G401 (cell line): ENCODE measurements around the gene CCM2L. TPM values are rescaled to one million over a fixed set of nuclear protein-coding genes. Genes with fewer than 3 reads are reported as not detected.
A peak's percentile ranks its signal among the peaks of the same experiment; 100 is the strongest.

Source experiments
- DNase-seq: peaks from one replicate; pipeline ENCODE4 v3.0.0-alpha.2; 2015; ENCODE audit warnings: low spot score
- in situ Hi-C: cut with HindIII; loops from 2 replicates; pipeline ENCODE4 v1.10.0; 2016; ENCODE audit warnings: low sequenced_read_pairs, mixed read lengths
- total RNA-seq: library from RNA; depleted of rRNA; stranded (reverse); fragments of >200 nt; shearing (Covaris generic); gene quantifications from 2 replicates; pipeline ENCODE4 v1.2.3, GENCODE V29; 2014

The CCM2L gene
- total RNA-seq, 1 experiment from 2014 or later = 52.6 TPM

DNA sequence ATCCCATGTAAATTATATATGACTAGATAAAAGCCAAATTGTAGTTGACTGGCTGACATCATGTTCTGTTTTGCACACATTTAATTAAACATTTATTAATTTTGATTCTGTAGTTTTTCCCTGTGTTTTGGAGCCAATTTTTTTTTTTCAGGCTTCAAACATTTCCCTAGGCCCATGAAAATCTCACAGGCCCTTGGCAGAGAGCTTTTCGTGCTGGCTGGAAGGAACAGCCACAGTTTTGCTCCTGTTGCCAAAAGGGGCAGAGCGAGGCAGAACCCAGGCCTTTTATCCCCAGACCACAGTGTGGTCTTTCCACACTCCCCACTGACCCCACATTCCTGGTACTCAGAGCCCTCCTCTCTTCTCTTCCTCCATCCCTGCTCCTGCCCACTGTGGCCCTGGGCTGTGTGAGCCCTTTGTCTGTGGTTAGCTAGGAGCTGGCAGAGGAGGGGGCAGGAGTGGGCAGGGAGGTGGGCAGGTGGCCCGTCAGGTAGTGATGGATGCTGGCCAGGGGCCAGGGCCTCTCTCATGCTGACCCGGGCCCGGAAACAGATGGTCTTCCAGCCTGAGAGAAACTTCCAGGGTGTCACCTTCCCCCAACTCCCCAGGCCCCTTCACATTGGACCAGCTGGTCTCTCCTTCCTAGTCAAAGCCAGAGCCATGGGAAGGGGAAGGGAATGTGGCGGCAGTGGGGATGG lies 19.4 kb upstream of the CCM2L start:
- in situ Hi-C loops = no loop called here
- peak; percentile 81 for DNase-seq

DNA sequence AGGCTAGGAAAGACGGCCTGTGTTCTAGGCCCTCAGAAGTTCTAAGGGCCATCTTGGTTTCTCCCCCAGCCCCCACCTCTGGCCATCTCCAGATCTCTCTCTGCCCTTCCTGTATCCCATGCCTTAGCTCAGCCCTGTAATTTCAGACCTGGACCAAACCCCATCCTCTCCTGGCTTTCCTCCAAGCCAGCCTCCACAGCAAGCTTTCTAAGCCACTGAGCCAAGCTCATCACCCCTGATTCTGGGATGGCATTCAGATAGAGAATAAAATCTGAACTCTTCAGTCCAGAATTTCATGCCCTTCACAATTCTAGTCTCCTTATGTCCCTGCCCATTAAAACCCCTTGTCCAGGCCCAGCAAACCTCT lies 18.9 kb upstream of the CCM2L start:
- in situ Hi-C loops = no loop called here

DNA sequence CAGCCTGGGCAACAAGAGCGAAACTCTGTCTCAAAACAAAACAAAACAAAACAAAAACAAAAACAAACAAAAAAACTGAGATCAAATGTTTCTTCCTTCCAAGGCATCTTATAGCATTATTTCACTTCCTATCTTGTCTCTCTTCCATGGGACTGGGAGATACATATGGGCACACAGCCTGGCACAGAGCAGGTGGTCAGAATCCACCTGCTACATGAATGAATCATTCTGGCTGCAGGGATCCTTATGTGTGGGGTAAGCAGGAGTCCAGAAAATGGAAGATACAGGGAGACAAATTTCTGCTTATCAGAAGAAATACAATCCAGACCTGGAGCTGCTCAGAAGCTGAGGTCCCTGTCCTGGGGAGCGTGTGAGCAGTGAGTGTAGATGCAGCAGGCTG lies 18.2 kb upstream of the CCM2L start:
- peak; percentile 93 for DNase-seq
- in situ Hi-C loops = no loop called here

More for the DNA sequence above, 18.9 kb upstream of the CCM2L start:
- peak; percentile 90 for DNase-seq

DNA sequence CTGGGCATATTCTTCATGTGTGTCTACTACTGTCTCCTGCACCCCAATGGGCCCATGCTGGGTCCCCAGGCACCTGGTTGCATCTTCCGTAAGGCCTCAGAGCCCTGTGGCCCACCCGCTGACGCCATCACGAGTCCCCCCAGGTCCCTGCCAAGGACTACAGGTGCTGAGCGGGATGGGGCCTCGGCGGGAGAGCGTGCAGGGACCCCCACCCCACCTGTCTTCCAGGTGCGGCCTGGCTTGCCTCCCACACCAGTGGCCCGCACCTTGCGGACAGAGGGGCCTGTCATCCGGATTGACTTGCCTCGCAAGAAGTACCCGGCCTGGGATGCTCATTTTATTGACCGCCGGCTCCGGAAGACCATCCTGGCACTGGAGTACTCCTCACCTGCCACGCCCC lies 13.2 kb upstream of the CCM2L start:
- in situ Hi-C loops = no loop called here
- no peak for DNase-seq

DNA sequence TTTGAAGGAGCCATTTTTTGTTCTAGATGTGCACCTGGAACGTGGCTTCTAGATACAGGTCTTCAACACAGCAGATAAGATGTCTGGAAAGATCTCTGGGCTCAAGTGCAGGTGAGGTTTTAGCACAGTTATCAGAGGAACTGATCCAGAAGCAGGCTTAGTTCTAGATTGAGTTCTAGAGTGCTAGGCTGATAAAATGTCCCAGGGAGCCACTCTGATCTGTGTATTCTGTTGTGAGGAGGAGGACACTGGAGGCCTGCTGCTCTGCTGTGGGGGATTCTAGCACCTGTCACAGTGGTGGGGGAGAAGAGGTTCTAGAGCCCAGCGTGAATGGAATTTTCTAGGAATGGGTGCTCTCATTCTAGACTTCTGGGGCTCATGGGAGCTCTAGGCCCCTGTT lies 12.0 kb upstream of the CCM2L start:
- in situ Hi-C loops = no loop called here
- DNase-seq = no peak

DNA sequence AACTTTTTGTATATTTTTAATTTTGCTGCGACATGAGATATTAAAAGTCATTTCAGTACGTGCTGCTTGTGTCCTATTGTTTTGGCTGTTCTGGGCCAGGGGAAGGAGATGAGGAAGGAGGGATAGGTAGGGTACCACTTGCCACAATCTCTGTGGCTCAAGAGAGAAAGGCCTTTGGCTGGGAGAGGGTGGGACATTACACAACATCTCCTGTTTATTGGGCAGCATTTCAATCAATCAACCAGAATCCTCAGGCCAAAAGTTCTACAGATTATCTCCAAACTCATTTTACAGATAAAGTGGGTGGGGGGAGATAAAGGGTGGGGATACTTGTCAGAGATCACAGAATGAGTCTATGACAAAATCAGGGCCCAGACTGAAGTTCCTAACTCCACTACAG lies 6.9 kb upstream of the CCM2L start:
- no peak for DNase-seq

DNA sequence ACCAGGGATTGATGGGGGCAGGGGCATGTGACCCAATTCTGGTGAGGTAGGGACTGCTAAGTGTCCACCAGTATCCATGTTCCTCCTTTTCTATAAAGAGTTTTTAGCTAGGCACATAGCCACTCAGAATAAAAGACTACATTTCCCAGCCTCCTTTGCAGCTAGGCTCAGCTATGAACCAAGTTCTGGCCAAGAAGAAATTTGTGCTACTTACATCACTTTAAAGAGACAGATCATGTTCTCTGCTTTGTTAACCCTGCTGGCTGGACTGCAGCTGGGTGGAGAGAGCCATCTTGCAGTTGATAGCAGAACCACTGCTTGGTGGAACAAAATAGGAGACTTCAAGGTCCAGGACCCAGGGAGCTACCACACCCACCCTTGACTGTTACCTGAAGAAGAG lies 5.3 kb upstream of the CCM2L start:
- in situ Hi-C loops = no loop called here
- DNase-seq = peak; percentile 57

More for the DNA sequence above, 6.9 kb upstream of the CCM2L start:
- in situ Hi-C loops = no loop called here

DNA sequence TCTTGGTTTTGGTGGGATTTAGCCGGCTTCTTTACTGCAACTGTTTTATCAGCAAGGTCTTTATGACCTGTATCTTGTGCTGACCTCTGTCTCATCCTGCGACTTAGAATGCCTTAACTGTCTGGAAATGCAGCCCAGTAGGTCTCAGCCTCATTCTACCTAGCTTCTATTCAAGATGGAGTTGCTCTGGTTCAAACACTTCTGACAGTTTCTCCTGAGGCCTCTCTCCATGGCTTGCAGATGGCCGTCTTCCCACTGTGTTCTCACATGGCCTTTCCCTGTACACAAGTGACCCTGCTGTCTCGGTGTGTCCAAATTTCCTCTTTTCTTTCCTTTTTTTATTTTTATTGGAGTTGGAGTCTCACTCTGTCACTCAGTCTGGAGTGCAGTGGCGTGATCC lies 4.2 kb upstream of the CCM2L start:
- in situ Hi-C loops = no loop called here
- no peak for DNase-seq

DNA sequence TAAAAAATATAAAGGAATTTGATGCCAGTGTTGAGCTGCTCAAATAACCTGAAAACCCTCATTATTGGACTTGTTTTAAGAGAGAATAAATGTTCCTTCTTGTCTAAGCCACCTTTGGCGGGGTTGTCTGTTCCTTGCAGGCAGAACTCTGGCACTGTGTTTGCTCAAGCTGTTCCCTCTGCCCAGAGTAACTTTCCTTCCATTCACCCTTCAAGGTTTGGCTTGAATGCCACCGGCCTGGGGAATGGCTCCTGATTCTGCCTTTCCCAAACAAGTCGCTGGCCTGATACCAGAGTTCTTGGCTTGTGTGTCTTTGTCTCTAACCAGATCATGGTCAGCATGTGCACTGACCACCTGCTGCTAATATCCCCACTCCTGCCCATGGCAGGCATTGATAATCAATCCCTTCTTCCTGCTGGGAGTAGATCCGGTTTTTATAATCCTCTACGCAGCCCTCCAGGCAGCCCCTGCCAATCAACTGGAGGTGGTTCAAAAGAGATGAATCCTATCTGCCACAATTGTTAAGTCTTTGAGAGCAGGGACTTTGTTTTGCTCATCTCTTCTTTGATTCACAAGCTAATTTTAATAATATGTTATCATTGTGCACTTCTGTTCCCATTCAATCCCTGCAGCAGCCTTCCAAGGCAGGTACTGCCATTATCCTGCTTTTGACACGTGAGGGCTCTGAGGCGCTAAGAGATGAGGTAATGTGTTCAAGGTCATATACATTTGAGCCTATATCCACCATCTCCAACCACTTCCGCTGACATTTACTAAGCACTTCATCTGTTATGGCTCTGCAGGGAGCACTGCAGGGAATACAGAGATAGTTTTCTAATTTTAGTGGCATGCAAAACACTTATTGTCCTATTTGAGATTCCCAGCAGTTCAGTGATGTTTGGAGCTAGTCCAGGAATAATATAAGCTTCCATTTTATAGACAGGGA lies 3.1 kb upstream of the CCM2L start:
- in situ Hi-C loops = no loop called here

DNA sequence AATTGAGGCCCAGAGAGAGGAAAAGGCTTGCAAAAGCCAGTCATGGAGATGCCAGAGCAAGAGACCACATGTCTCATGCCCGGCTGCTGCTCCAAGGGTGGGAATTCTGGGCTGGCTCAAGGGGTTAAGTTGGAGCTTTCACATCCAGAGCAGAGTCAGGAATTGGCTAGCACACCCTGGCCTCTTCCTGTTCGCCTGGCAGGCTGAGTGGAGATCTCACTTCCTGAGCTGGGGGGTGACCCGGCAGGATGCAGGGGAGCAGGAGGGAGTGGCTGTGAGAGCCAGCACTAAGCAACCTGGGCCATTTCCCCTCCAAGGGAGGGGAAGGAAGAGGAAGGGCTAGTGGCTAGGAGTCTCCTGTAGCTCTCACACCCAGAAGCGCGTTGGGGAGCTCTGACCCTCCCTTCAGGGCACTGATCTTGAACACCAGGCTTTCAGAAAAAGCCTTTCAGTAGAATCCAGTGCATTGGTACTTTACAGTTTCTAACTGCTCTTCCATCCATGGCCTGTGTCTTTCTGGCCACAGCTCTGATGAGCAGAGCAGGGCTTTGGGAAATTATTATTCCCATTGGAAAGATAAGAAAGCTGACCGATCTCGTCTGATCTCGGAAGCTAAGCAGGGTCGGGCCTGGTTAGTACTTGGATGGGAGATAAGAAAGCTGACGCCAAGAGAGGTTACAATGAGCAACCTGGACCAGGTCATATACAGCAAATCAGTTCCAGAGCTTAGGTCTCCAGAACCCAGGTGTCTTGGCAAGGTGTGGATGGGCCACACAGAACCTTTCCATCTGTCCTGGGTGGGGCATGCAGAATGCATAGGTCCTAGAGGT lies 2.2 kb upstream of the CCM2L start:
- DNase-seq = peak; percentile 92
- in situ Hi-C loops = no loop called here

More for the DNA sequence above, 3.1 kb upstream of the CCM2L start:
- peak; percentile 95 for DNase-seq

DNA sequence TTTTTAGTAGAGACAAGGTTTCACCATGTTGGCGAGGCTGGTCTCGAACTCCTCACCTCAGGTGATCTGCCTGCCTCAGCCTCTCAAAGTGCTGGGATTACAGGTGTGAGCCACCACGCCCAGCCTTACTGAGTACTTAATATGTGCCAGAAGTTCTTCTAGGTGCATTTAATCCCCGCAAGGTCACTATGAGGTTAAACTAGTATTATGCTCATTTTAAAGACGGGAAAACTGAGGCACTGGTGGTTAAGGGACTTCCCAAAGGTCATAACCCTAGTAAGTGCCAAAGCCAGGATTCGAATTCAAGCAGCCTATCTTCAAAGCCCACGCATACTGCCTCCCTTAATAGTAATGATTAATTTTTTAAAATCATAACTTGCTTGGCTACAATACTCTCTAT lies 674 bp upstream of the CCM2L start:
- in situ Hi-C loops = no loop called here

DNA sequence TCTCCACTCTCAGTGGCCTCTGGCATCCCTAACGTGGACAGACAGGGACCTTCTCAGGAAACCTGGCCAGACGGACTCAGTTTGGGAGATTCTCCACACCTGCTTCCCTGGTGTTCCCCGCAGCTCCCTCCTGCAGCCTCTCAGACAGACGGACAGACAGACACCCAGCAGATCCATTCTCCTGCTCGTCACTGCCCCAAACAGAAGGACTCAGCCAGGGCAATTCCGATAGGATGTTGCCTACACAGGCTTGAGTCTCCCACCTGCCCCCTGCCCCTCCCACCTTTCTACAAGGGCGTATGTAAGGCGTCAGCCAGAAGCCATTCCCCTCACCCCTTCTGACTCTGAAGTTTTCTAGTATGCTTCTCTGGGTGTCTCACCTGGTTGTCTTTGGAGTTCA lies 428 bp downstream of the CCM2L start:
- DNase-seq = no peak
- in situ Hi-C loops = no loop called here

More for the DNA sequence above, 674 bp upstream of the CCM2L start:
- no peak for DNase-seq

DNA sequence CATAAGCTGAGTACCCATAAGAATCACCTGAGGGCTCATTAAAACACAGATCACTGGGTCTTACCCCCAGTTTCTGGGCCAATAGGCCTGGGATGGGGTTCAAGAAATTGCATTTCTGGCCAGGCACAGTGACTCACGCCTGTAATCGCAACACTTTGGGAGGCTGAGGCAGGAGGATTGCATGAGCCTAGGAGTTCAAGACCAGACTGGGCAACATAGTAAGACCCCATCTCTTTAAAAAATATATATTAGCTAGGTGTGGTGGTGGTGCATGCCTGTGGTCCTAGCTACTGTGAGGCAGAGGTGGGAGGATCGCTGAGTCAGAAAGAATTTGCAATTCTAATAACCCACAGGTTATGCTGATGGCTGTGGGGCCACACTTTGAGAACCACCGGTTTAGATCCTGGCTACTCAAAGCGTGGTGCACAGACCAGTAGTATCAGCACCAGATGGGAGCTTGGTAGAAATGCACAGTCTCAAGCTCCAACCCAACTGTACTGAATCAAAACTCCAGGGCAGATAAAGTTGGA lies 2.0 kb downstream of the CCM2L start:
- no peak for DNase-seq
- in situ Hi-C loops = no loop called here

DNA sequence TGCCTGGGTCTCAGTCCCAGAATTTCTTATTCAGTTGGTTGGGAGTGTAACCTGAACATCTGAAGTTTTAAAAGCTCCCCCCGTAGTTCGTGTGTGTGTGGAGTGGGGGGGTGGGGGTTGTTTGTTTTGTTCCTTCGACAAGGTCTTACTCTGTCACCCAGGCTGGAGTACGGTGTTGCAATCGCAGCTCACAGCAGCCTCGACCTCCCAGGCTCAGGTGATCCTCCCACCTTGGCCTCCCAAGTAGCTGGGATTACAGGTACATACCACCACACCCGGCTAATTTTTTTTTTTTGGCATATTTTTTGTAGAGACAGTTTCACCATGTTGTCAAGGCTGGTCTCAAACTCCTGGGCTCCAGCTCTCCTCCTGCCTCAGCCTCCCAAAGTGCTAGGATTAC lies 3.1 kb downstream of the CCM2L start:
- in situ Hi-C loops = no loop called here
- DNase-seq = no peak

DNA sequence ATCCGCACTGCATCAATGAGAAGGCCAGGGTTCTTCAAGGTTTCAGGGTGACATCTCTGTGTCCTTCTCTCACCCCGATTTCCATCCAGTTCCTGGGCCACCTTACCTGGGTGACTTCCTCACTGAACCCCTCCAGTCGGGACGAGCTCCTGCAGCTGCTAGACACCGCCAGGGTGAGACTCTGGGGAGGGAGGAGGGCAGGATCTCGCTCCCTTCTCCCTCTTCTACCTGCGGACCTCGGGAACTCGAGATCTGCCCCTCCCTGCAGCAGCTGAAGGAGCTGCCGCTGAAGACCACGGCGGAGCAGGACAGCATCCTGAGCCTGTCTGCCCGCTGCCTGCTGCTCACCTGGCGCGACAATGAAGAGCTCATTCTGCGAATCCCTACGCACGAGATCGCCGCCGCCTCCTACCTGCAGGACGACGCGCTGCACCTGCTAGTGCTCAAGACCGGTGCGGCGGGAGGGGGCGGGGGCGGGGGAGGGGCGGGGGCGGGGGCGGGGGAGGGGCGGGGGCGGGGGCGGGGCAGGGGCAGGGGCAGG lies 7.5 kb downstream of the CCM2L start:
- DNase-seq = peak; percentile 89
- in situ Hi-C loops = no loop called here

DNA sequence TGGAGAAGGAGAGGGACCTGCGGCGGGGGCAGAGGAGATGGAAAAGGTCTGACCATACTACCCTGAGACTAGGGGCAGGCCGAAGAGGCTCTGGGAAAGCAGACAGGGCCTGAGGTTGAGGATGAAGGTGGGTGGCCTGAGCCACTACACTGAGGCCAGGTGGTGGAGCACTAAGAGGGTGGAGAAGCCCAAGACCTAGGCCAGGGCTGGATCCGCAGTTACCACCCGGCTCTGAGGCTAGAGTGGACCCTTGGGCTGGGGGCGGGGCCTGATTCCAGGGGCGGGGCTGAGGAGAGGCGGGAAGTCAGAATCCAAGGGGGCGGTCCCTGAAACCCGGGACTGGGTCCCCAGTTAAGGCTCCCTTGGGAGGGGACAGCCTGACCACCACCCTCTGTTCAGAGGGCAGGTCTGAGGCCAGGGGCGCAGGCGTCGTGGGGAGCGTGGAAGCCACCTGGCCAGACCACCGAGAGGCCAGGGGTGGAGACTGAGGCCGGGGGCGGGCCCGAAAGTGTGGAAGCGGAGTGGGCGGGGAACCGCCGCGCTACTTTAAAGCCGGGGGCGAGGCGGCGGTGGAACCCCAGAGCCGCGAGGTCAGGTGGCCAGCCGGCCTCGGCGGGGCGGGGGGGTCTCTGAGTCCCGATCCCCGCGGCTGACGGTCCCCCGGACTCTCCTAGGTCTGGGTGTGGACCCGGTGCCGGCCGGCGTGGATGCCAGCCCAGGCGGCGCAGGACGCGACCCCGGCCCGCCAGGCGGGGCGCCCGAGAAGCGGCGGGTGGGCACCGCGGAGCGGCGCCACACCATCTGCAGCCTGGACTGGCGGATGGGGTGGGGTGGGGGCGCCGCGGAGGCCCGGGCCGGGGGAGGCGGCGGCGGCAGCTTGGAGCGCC lies 8.3 kb downstream of the CCM2L start:
- in situ Hi-C loops = no loop called here
- peak; percentile 82 for DNase-seq

DNA sequence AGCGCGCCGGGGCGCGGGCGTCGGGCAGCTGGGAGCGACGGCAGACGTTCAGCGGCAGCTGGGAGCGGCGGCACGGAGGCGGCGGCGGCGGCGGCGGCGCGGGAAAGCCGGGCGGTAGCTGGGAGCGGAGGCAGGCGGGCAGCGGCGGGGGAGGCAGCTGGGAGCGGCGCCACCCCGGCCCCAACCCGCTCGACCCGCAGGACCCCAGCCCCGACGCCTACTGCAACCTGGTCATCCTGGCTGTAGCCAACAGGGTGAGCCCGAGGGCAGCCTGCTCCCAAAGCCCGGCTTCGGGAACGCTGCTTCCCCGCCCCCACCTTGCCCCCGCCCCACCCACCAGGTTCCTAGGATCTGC lies 8.9 kb downstream of the CCM2L start:
- no peak for DNase-seq
- in situ Hi-C loops = no loop called here
